GM03348 (cell line): Measurements from ENCODE around the gene RNFT2.

Experiments used
- DNase-seq: peaks from one replicate; pipeline ENCODE4 v3.0.0; 2012; ENCODE audit warnings: low spot score

The RNFT2 gene

GRCh38 chr12:116878567-116879508 lies 140.7 kb downstream of the RNFT2 start:
- peak; percentile 56 for DNase-seq

GRCh38 chr12:116879509-116880212 lies 141.5 kb downstream of the RNFT2 start:
- peak; percentile 26 for DNase-seq

GRCh38 chr12:116880213-116880816 lies 142.2 kb downstream of the RNFT2 start:
- no peak for DNase-seq

GRCh38 chr12:116880817-116881324 lies 142.8 kb downstream of the RNFT2 start:
- DNase-seq = peak; percentile 61

- DNase-seq = no peak
Measured at GRCh38 chr12:116881325-116881876, 143.3 kb downstream of the RNFT2 start, which contains the start of gene HRK. TSS of gene HRK (minus strand) at chr12:116881441. CDS start at chr12:116881307, 134 bp downstream.

- DNase-seq = no peak
Measured at GRCh38 chr12:116881877-116882507, 143.9 kb downstream of the RNFT2 start.

- peak; percentile 63 for DNase-seq
Measured at GRCh38 chr12:116882742-116883141, 144.6 kb downstream of the RNFT2 start.

GRCh38 chr12:116884871-116885270 lies 146.8 kb downstream of the RNFT2 start:
- no peak for DNase-seq

- no peak for DNase-seq
Measured at GRCh38 chr12:116885491-116885890, 147.4 kb downstream of the RNFT2 start.

- DNase-seq = no peak
Measured at GRCh38 chr12:116887244-116887643, 149.1 kb downstream of the RNFT2 start.

GRCh38 chr12:116887897-116888296 lies 149.8 kb downstream of the RNFT2 start:
- DNase-seq = no peak

GRCh38 chr12:116890330-116890729 lies 152.2 kb downstream of the RNFT2 start:
- no peak for DNase-seq

GRCh38 chr12:116891019-116891418 lies 152.9 kb downstream of the RNFT2 start:
- DNase-seq = no peak

- no peak for DNase-seq
Measured at GRCh38 chr12:116892349-116893140, 154.4 kb downstream of the RNFT2 start.

- DNase-seq = no peak
Measured at GRCh38 chr12:116894913-116895312, 156.8 kb downstream of the RNFT2 start.

- no peak for DNase-seq
Measured at GRCh38 chr12:116896411-116896924, 158.4 kb downstream of the RNFT2 start.

GRCh38 chr12:116897476-116897875 lies 159.4 kb downstream of the RNFT2 start:
- DNase-seq = no peak

- DNase-seq = no peak
Measured at GRCh38 chr12:116898669-116899068, 160.6 kb downstream of the RNFT2 start.

- no peak for DNase-seq
Measured at GRCh38 chr12:116901612-116902011, 163.5 kb downstream of the RNFT2 start.
